ENCODE results near the gene KDM1A.

The KDM1A gene

DNA sequence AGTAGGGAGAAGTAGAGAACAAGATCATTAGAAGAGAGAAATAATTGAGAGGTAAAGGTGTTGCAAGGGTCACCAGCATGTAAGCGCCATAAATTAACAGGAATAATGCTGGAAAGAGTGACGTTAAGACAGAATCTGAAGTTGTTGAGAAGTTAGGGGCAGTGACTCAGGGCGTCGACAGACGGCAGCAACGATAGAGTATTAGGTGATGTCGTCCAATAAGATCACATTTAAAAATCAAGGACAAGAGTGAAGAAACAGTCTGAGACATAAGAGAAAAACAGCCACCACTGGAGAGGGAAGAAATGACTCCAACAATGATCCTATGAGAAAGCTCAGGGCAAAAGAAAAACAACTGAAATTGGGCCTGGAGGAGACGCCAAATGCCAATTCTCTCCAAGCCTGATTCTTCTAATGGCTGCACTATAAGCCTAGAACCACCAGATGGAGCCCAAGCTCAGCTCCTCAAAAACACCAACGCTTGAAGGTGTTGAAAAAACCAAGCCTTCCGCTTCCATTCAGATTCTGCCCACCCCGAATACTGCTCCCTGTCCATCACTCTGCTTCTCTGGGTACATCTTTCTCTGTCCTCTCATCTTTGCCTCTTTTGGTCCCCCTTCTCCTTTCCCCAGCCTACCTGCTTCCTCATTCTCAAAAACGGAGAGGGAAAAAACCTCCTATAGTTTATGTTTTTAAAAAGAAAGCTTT, 79.3 kb downstream of the KDM1A start:
- Histone ChIP-seq H3K4me3 (ENCODE audit: severe bottlenecking) (no peak overlapping the region), H3K27ac (ENCODE audit: poor library complexity, severe bottlenecking) (peak overlapping the region; percentile 96), H3K4me1 (ENCODE audit: insufficient read depth, poor library complexity, severe bottlenecking) (peaks cover 48% of the 10 kb centered on the region), H3K36me3 (ENCODE audit: low read depth) (peaks cover 47% of the 10 kb centered on the region), H3K27me3 (ENCODE audit: insufficient read depth, poor library complexity, severe bottlenecking) (no peaks in the 10 kb centered on the region), H3K9me3 (ENCODE audit: severe bottlenecking) (no peaks in the 10 kb centered on the region)
- TF ChIP-seq, protein P1, sequence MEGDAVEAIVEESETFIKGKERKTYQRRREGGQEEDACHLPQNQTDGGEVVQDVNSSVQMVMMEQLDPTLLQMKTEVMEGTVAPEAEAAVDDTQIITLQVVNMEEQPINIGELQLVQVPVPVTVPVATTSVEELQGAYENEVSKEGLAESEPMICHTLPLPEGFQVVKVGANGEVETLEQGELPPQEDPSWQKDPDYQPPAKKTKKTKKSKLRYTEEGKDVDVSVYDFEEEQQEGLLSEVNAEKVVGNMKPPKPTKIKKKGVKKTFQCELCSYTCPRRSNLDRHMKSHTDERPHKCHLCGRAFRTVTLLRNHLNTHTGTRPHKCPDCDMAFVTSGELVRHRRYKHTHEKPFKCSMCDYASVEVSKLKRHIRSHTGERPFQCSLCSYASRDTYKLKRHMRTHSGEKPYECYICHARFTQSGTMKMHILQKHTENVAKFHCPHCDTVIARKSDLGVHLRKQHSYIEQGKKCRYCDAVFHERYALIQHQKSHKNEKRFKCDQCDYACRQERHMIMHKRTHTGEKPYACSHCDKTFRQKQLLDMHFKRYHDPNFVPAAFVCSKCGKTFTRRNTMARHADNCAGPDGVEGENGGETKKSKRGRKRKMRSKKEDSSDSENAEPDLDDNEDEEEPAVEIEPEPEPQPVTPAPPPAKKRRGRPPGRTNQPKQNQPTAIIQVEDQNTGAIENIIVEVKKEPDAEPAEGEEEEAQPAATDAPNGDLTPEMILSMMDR (IDR thresholded peaks at IDR 0.05; ENCODE audit: poor library complexity, severe bottlenecking), result peak; percentile 97
- ATAC-seq (ENCODE audit: low read depth) (no peak), DNase-seq (ENCODE audit: low spot score) (no peak)

DNA sequence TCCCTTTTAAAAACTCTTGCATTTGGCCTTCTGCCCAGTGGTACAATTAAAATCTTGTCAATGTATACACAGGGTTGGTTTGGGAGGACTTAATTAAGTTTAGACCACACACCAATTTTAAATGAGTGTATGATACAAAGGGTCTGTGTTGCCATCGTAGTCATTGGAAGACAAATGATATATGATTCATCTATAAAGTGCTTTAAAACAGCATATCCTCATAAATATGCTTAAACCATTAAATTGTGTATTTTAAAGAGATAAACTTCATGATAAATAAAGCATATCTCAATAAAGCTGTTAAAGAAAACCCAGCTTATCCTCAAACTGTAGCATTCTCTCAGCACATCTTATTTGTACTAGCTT, 79.9 kb downstream of the KDM1A start:
- Histone ChIP-seq H3K27ac (ENCODE audit: poor library complexity, severe bottlenecking) (peak overlapping the region; percentile 96), H3K4me3 (ENCODE audit: severe bottlenecking) (no peak overlapping the region), H3K4me1 (ENCODE audit: insufficient read depth, poor library complexity, severe bottlenecking) (peaks cover 48% of the 10 kb centered on the region), H3K36me3 (ENCODE audit: low read depth) (peaks cover 41% of the 10 kb centered on the region), H3K9me3 (ENCODE audit: severe bottlenecking) (no peaks in the 10 kb centered on the region), H3K27me3 (ENCODE audit: insufficient read depth, poor library complexity, severe bottlenecking) (no peaks in the 10 kb centered on the region)
- DNase-seq (ENCODE audit: low spot score), result no peak
- ATAC-seq (ENCODE audit: low read depth), result no peak
- TF ChIP-seq, protein P1 (IDR thresholded peaks at IDR 0.05; ENCODE audit: poor library complexity, severe bottlenecking), result no peak

DNA sequence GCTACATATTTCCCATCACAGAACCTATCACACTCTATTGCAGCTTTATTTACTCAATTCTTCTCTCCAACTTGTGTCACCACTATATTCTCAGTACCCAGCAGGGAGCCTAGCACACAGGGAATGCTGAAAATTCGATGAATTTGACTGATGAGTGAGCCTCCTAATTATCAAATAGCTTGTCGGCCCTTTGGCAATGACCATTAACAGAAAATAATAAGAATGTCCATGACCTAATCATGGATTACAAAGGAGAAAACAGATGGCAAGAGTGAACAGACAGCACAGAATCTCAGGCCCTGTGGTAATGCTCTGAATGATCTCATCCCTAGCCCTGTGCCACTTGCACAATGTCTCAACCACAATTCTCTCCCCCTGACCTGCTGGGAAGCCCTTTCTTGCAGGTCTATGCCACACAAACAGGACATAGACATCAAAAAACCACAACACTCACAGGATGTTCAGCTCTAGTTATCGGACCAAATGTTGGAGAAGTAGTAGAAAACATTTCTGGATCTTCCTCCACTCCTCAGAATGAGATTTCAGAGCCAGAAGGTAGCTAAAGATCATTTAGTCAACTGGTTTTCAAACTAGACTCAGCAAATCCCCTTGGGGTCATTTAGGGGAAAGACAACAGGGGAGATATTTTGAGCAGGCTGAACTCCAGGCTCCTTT, 80.9 kb downstream of the KDM1A start:
- ATAC-seq (ENCODE audit: low read depth), result peak; percentile 74
- H3K36me3 ChIP-seq (ENCODE audit: low read depth), result peaks cover 33% of the 10 kb centered on the region
- peak overlapping the region; percentile 96 for H3K27ac ChIP-seq (ENCODE audit: poor library complexity, severe bottlenecking)
- TF ChIP-seq, protein P1 (IDR thresholded peaks at IDR 0.05; ENCODE audit: poor library complexity, severe bottlenecking), result no peak
- H3K9me3 ChIP-seq (ENCODE audit: severe bottlenecking), result no peaks in the 10 kb centered on the region
- no peaks in the 10 kb centered on the region for H3K27me3 ChIP-seq (ENCODE audit: insufficient read depth, poor library complexity, severe bottlenecking)
- DNase-seq (ENCODE audit: low spot score), result peak; percentile 74
- H3K4me1 ChIP-seq (ENCODE audit: insufficient read depth, poor library complexity, severe bottlenecking), result peaks cover 48% of the 10 kb centered on the region
- H3K4me3 ChIP-seq (ENCODE audit: severe bottlenecking), result no peak overlapping the region

DNA sequence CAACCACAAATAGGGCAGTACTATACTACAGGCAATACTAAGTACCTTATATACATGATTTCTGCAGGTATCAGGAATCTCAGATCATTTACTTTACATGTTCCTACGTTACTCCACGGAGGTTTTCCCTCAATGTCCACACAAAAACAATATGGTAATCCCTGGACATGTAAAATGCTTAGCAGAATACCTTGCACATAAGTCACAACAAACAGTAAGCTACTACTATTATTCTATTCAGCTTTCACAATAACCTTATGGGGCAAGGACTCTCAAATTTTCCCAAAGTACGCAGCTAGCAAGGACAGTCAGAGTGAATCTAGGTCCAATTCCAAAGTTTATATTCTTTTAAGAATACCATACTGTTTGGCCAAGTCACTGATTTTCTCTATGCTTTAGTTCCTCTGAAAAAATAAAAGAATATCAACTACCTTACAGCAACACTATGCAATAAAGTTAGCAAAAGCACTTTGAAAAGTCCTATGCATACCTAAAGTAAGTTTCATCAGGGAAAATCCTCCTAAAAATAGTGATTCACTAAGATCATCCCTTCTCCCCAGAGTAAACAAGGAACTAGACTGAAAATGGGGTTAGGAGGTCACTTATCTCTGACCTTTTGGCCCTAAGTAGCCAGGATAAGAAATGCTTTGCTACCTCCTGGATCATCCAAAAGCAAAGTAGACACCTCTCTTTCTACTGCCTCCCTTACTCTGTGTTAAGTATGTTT, 82.0 kb downstream of the KDM1A start:
- Histone ChIP-seq H3K27ac (ENCODE audit: poor library complexity, severe bottlenecking) (peak overlapping the region; percentile 96), H3K4me3 (ENCODE audit: severe bottlenecking) (no peak overlapping the region), H3K9me3 (ENCODE audit: severe bottlenecking) (no peaks in the 10 kb centered on the region), H3K36me3 (ENCODE audit: low read depth) (peaks cover 40% of the 10 kb centered on the region), H3K4me1 (ENCODE audit: insufficient read depth, poor library complexity, severe bottlenecking) (peaks cover 48% of the 10 kb centered on the region), H3K27me3 (ENCODE audit: insufficient read depth, poor library complexity, severe bottlenecking) (no peaks in the 10 kb centered on the region)
- TF ChIP-seq, protein P1 (IDR thresholded peaks at IDR 0.05; ENCODE audit: poor library complexity, severe bottlenecking), result no peak
- ATAC-seq (ENCODE audit: low read depth), result peak; percentile 17; the same call in 1 of the 3 replicates
- no peak for DNase-seq (ENCODE audit: low spot score)
